Keratinocyte (primary cell): ENCODE results near the gene CCDC80.

Source experiments
- CTCF ChIP-seq, 3 experiments: IDR thresholded peaks in 1 of 3; conservative IDR thresholded peaks in 1 of 3; optimal IDR thresholded peaks in 1 of 3; 2 replicates in 2 of 3; 3 replicates in 1 of 3; pipeline versions ENCODE3 to v1.5.1; 2011; ENCODE audit warnings: low read length in 3 of 3, mild to moderate bottlenecking in 3 of 3, moderate library complexity in 2 of 3, control low read depth in 1 of 3, inconsistent platforms in 1 of 3; ENCODE audit not compliant: insufficient read depth in 2 of 3; ENCODE audit errors: extremely low read depth in 1 of 3
- EZH2 ChIP-seq: IDR thresholded peaks from one replicate; pipeline ENCODE4 v1.6.1; 2012; ENCODE audit warnings: inconsistent platforms, mild to moderate bottlenecking, low read length, moderate library complexity

- TF ChIP-seq CTCF (optimal IDR thresholded peaks at IDR 0.05 in 1 of 3, IDR thresholded peaks at IDR 0.05 in 1 of 3, conservative IDR thresholded peaks at IDR 0.05 in 1 of 3; ENCODE audit: extremely low read depth in 1 of 3, insufficient read depth in 2 of 3, low read length in 3 of 3) (no peak), EZH2 (no peak)
These were observed 42.2 kb downstream of the CCDC80 start for GRCh38 chr3:112598731-112599130.
